GM06990 (cell line): Measurements from ENCODE around the gene TPPP3.
"Not testable (repeated sequence)": the region's sequence is repeated elsewhere in the genome, so short reads cannot be mapped to it uniquely, and the experiment has no call there.

Experiments used
- DNase-seq: peaks from one replicate; pipeline ENCODE4 v3.0.0-alpha.2; 2011; ENCODE audit not compliant: insufficient read length; ENCODE audit errors: extremely low read depth
- H3K27me3 ChIP-seq: replicated peaks from 2 replicates; pipeline ENCODE4 v1.6.0; 2011; ENCODE audit warnings: low read length; ENCODE audit not compliant: control insufficient read depth, insufficient read depth
- H3K36me3 ChIP-seq: 2 replicates; pipeline ENCODE4 v1.5.1; 2011; ENCODE audit warnings: low read length; ENCODE audit not compliant: control insufficient read depth, insufficient read depth
- H3K4me3 ChIP-seq: replicated peaks from 2 replicates; pipeline ENCODE4 v1.5.1; 2011; ENCODE audit warnings: low read depth, mild to moderate bottlenecking, control low read depth, low read length
- CTCF ChIP-seq: IDR thresholded peaks from 2 replicates; pipeline ENCODE4 v1.5.1; 2011; ENCODE audit warnings: low read length, control low read depth, mild to moderate bottlenecking, inconsistent platforms; ENCODE audit not compliant: insufficient read depth, poor library complexity, severe bottlenecking

The TPPP3 gene

GRCh38 chr16:67357561-67357960 lies 35.7 kb downstream of the TPPP3 start:
- Histone ChIP-seq H3K36me3 (no peaks in the 10 kb centered on the region), H3K4me3 (no peak overlapping the region), H3K27me3 (no peaks in the 10 kb centered on the region)
- no peak for DNase-seq
- no peak for TF ChIP-seq CTCF

GRCh38 chr16:67356396-67356795 lies 36.9 kb downstream of the TPPP3 start:
- Histone ChIP-seq H3K4me3 (no peak overlapping the region), H3K36me3 (no peaks in the 10 kb centered on the region), H3K27me3 (no peaks in the 10 kb centered on the region)
- TF ChIP-seq CTCF: no peak
- DNase-seq: no peak

- H3K36me3 ChIP-seq, H3K27me3 ChIP-seq, H3K4me3 ChIP-seq, DNase-seq: not testable (repeated sequence)
These were observed 40.8 kb downstream of the TPPP3 start for GRCh38 chr16:67352463-67352862.

GRCh38 chr16:67350324-67350723 lies 43.0 kb downstream of the TPPP3 start:
- no peak for DNase-seq
- Histone ChIP-seq H3K36me3 (no peaks in the 10 kb centered on the region), H3K27me3 (no peaks in the 10 kb centered on the region), H3K4me3 (no peak overlapping the region)
- no peak for TF ChIP-seq CTCF

GRCh38 chr16:67349172-67349571 lies 44.1 kb downstream of the TPPP3 start:
- H3K36me3 ChIP-seq: no peaks in the 10 kb centered on the region
- H3K4me3 ChIP-seq: no peak overlapping the region
- no peaks in the 10 kb centered on the region for H3K27me3 ChIP-seq
- TF ChIP-seq CTCF: peak; percentile 51
- no peak for DNase-seq

- no peak for TF ChIP-seq CTCF
- H3K4me3 ChIP-seq: no peak overlapping the region
- no peak for DNase-seq
These were observed 47.0 kb downstream of the TPPP3 start for GRCh38 chr16:67346341-67346740.

More at GRCh38 chr16:67346341-67346740, 47.0 kb downstream of the TPPP3 start:
- Histone ChIP-seq H3K36me3 (no peaks in the 10 kb centered on the region), H3K27me3 (no peaks in the 10 kb centered on the region)
